Mesenchymal stem cell (in vitro differentiated cells and primary cell): ENCODE results near the gene DAO.

Source experiments
- DNase-seq: peaks from one replicate; pipeline ENCODE4 v3.0.0-alpha.2; 2013
- H2AFZ ChIP-seq: one replicate; pipeline ENCODE4 v1.6.1; 2013; ENCODE audit warnings: low read depth, mild to moderate bottlenecking, control low read depth, inconsistent platforms, low read length, moderate library complexity
- H2AK5ac ChIP-seq: 2 replicates; pipeline ENCODE4 v1.6.1; 2013; ENCODE audit warnings: low read length, moderate library complexity, mild to moderate bottlenecking, inconsistent platforms; ENCODE audit not compliant: severe bottlenecking
- H2BK120ac ChIP-seq: one replicate; pipeline ENCODE4 v1.6.1; 2013; ENCODE audit warnings: low read depth, mild to moderate bottlenecking, inconsistent platforms, low read length, moderate library complexity
- H2BK12ac ChIP-seq, 2 experiments: one replicate each; pipeline ENCODE4 v1.6.1; 2013; ENCODE audit warnings: inconsistent platforms in 2 of 2, low read length in 2 of 2, mild to moderate bottlenecking in 2 of 2, moderate library complexity in 2 of 2, control low read depth in 1 of 2
- H2BK15ac ChIP-seq: one replicate; pipeline ENCODE4 v1.6.1; 2013; ENCODE audit warnings: mild to moderate bottlenecking, low read depth, inconsistent platforms; ENCODE audit not compliant: poor library complexity, severe bottlenecking
- H2BK5ac ChIP-seq: 2 replicates; pipeline ENCODE4 v1.6.1; 2013; ENCODE audit warnings: low read depth, mild to moderate bottlenecking, low read length, control low read depth, inconsistent platforms; ENCODE audit not compliant: poor library complexity, severe bottlenecking
- H3K14ac ChIP-seq, 2 experiments: one replicate each; pipeline ENCODE4 v1.6.1; 2013; ENCODE audit warnings: inconsistent platforms in 2 of 2, low read length in 2 of 2, control low read depth in 1 of 2, mild to moderate bottlenecking in 1 of 2, moderate library complexity in 1 of 2
- H3K18ac ChIP-seq, 2 experiments: one replicate each; pipeline ENCODE4 v1.6.1; 2013; ENCODE audit warnings: inconsistent platforms in 2 of 2, low read length in 2 of 2, control low read depth in 1 of 2, low read depth in 1 of 2, mild to moderate bottlenecking in 1 of 2
- H3K23ac ChIP-seq, 2 experiments: one replicate each; pipeline ENCODE4 v1.6.1; 2013; ENCODE audit warnings: inconsistent platforms in 2 of 2, low read length in 2 of 2, mild to moderate bottlenecking in 2 of 2, moderate library complexity in 2 of 2, control low read depth in 1 of 2
- H3K27ac ChIP-seq: 2 replicates; pipeline ENCODE4 v1.5.1; 2013; ENCODE audit warnings: mild to moderate bottlenecking, moderate library complexity, low read length, control low read depth, inconsistent platforms; ENCODE audit not compliant: poor library complexity, severe bottlenecking
- H3K27me3 ChIP-seq, 2 experiments: 2 replicates each; pipeline versions ENCODE4 v1.6.1 to v1.7.0; 2013; ENCODE audit warnings: low read length in 2 of 2, mild to moderate bottlenecking in 2 of 2, moderate library complexity in 2 of 2, control low read depth in 1 of 2, inconsistent platforms in 1 of 2; ENCODE audit not compliant: control insufficient read depth in 1 of 2, insufficient read depth in 1 of 2
- H3K36me3 ChIP-seq, 2 experiments: 2 replicates each; pipeline versions ENCODE4 v1.6.1 to v1.7.0; 2013; ENCODE audit warnings: low read length in 2 of 2, control low read depth in 1 of 2, inconsistent platforms in 1 of 2, low read depth in 1 of 2, mild to moderate bottlenecking in 1 of 2; ENCODE audit not compliant: insufficient read depth in 2 of 2, control insufficient read depth in 1 of 2
- H3K4ac ChIP-seq, 2 experiments: one replicate each; pipeline ENCODE4 v1.6.1; 2013; ENCODE audit warnings: inconsistent platforms in 2 of 2, low read length in 2 of 2, mild to moderate bottlenecking in 2 of 2, moderate library complexity in 2 of 2, control low read depth in 1 of 2, low read depth in 1 of 2
- H3K4me1 ChIP-seq: 2 replicates; pipeline ENCODE4 v1.6.1; 2013; ENCODE audit warnings: low read depth, low read length, control low read depth; ENCODE audit not compliant: control insufficient read depth, insufficient read depth
- H3K4me2 ChIP-seq: 2 replicates; pipeline ENCODE4 v1.6.1; 2013; ENCODE audit warnings: low read length, mild to moderate bottlenecking, inconsistent platforms; ENCODE audit not compliant: poor library complexity, severe bottlenecking
- H3K4me3 ChIP-seq, 2 experiments: 2 replicates each; pipeline versions ENCODE4 v1.5.1 to v1.7.0; 2013; ENCODE audit warnings: low read length in 2 of 2, mild to moderate bottlenecking in 2 of 2, control low read depth in 1 of 2, low read depth in 1 of 2; ENCODE audit not compliant: insufficient read depth in 1 of 2
- H3K79me1 ChIP-seq: replicated peaks from 2 replicates; pipeline ENCODE4 v1.6.1; 2013; ENCODE audit warnings: mild to moderate bottlenecking, control low read depth, low read length, inconsistent platforms; ENCODE audit not compliant: poor library complexity, severe bottlenecking
- H3K9ac ChIP-seq: 2 replicates; pipeline ENCODE4 v1.7.0; 2013; ENCODE audit warnings: mild to moderate bottlenecking, low read length, moderate library complexity
- H3K9me3 ChIP-seq: 2 replicates; pipeline ENCODE4 v1.7.0; 2013; ENCODE audit warnings: mild to moderate bottlenecking, low read length; ENCODE audit not compliant: control insufficient read depth
- H4K8ac ChIP-seq: one replicate; pipeline ENCODE4 v1.6.1; 2013; ENCODE audit warnings: inconsistent platforms, mild to moderate bottlenecking, low read length, moderate library complexity
- H4K91ac ChIP-seq: one replicate; pipeline ENCODE4 v1.6.1; 2013; ENCODE audit warnings: mild to moderate bottlenecking, low read length, inconsistent platforms
- WGBS: methylation state at CpG from one replicate; pipeline ENCODE4 v1.1.7; 2013; ENCODE audit warnings: mixed read lengths; 5-methylcytosine and 5-hydroxymethylcytosine counted together

Gene DAO

GRCh38 chr12:108884116-108885012 is 4.5 kb downstream of the DAO start:
- H3K79me1 ChIP-seq, result no peaks in the 10 kb centered on the region
- H3K9me3 ChIP-seq, result no peaks in the 10 kb centered on the region
- no peak overlapping the region for H3K4me2 ChIP-seq
- no peak overlapping the region for H2BK120ac ChIP-seq
- H3K36me3 ChIP-seq, result no peaks in the 10 kb centered on the region
- no peak overlapping the region for H2BK12ac ChIP-seq
- no peak overlapping the region for H3K23ac ChIP-seq
- DNase-seq, result no peak
- no peak overlapping the region for H2BK5ac ChIP-seq
- H2AK5ac ChIP-seq, result no peak overlapping the region
- H3K4ac ChIP-seq, result no peak overlapping the region
- no peak overlapping the region for H3K18ac ChIP-seq
- H3K27ac ChIP-seq, result no peak overlapping the region
- WGBS, result 70% methylated on average over 14 of the region's 16 CpGs
- no peak overlapping the region for H4K91ac ChIP-seq
- H3K9ac ChIP-seq, result no peak overlapping the region
- peaks cover 0 to 14% of the 10 kb centered on the region in 2 experiments for H3K27me3 ChIP-seq
- no peak overlapping the region for H2BK15ac ChIP-seq
- H4K8ac ChIP-seq, result no peak overlapping the region
- H3K4me3 ChIP-seq, result no peak overlapping the region
- no peak overlapping the region for H3K14ac ChIP-seq
- peaks cover 5% of the 10 kb centered on the region for H3K4me1 ChIP-seq
- H2AFZ ChIP-seq, result no peak overlapping the region

GRCh38 chr12:108886873-108887629 is 7.2 kb downstream of the DAO start:
- Histone ChIP-seq H3K4ac (no peak overlapping the region), H4K91ac (no peak overlapping the region), H3K27me3 (no peaks in the 10 kb centered on the region), H2AK5ac (no peak overlapping the region), H2BK120ac (no peak overlapping the region), H2AFZ (no peak overlapping the region), H4K8ac (no peak overlapping the region), H2BK15ac (no peak overlapping the region), H2BK5ac (no peak overlapping the region), H3K27ac (no peak overlapping the region), H3K4me1 (no peaks in the 10 kb centered on the region), H3K4me3 (peak overlapping the region in 1 of 2 experiments; percentile 20), H2BK12ac (no peak overlapping the region), H3K4me2 (no peak overlapping the region), H3K9ac (no peak overlapping the region), H3K18ac (no peak overlapping the region), H3K36me3 (no peaks in the 10 kb centered on the region), H3K9me3 (peaks cover 7% of the 10 kb centered on the region), H3K14ac (no peak overlapping the region), H3K23ac (no peak overlapping the region), H3K79me1 (no peaks in the 10 kb centered on the region)
- DNase-seq, result no peak
- 82% methylated on average over 9 of the region's 9 CpGs for WGBS

DNA sequence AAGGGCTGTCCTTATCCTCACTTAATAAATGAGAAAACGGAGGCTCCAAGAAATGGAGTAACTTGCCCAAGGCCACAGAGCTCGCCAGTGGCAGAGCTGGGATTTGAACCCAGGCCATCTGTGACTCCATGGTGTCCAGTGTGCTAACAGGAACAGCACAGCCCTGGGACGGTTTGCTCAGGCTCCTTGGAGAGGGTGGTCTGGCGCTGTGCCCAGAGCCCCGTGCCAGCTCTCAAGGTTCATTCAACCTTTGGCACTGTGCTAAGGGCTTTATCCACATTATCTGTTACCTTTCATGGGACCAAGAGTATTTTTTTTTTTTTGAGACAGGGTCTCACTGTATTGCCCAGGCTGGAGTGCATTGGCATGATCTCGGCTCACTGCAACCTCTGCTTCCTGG is 8.1 kb downstream of the DAO start:
- Histone ChIP-seq H2AK5ac (no peak overlapping the region), H3K79me1 (no peaks in the 10 kb centered on the region), H3K4me3 (no peak overlapping the region), H3K9me3 (peaks cover 7% of the 10 kb centered on the region), H2BK15ac (no peak overlapping the region), H3K27ac (no peak overlapping the region), H3K9ac (no peak overlapping the region), H3K23ac (no peak overlapping the region), H4K91ac (no peak overlapping the region), H2BK120ac (no peak overlapping the region), H2BK12ac (no peak overlapping the region), H2AFZ (no peak overlapping the region), H4K8ac (no peak overlapping the region), H3K4me1 (no peaks in the 10 kb centered on the region), H3K4ac (no peak overlapping the region), H3K14ac (no peak overlapping the region), H3K18ac (no peak overlapping the region), H3K4me2 (no peak overlapping the region), H2BK5ac (no peak overlapping the region), H3K36me3 (no peaks in the 10 kb centered on the region), H3K27me3 (peaks cover 0 to 3% of the 10 kb centered on the region in 2 experiments)
- WGBS, result 79% methylated on average over 6 of the region's 6 CpGs
- no peak for DNase-seq

GRCh38 chr12:108890208-108890607 is 10.3 kb downstream of the DAO start:
- Histone ChIP-seq H3K18ac (no peak overlapping the region), H3K79me1 (no peaks in the 10 kb centered on the region)
- 12% methylated on average over 1 of the region's 2 CpGs for WGBS

More at GRCh38 chr12:108890208-108890607, 10.3 kb downstream of the DAO start:
- Histone ChIP-seq H4K91ac (no peak overlapping the region), H2BK5ac (no peak overlapping the region), H3K4me3 (no peak overlapping the region), H2BK12ac (no peak overlapping the region), H3K9me3 (peaks cover 7% of the 10 kb centered on the region), H3K36me3 (no peaks in the 10 kb centered on the region), H2BK15ac (no peak overlapping the region), H3K4ac (no peak overlapping the region), H3K27ac (no peak overlapping the region), H3K4me1 (peaks cover under 1% of the 10 kb centered on the region), H3K4me2 (no peak overlapping the region), H3K23ac (no peak overlapping the region), H2AK5ac (no peak overlapping the region), H3K27me3 (peaks cover 3 to 5% of the 10 kb centered on the region in 2 experiments), H3K14ac (no peak overlapping the region), H2BK120ac (no peak overlapping the region), H4K8ac (no peak overlapping the region), H3K9ac (no peak overlapping the region), H2AFZ (peak overlapping the region; percentile 24)
- DNase-seq, result peak; percentile 23
